Epithelial cell of umbilical artery (primary cell): ENCODE data around the gene DNMT1. TPM values are rescaled to one million over a fixed set of nuclear protein-coding genes. Genes with fewer than 3 reads are reported as not detected.

Source experiments
- total RNA-seq: library from RNA; depleted of rRNA; stranded (reverse); fragments of >200 nt; gene quantifications from 2 replicates; pipeline ENCODE4 v1.2.3, GENCODE V29; 2014

DNMT1 gene
- total RNA-seq: 33.7 and 39.3 TPM in 2 replicates

GRCh38 chr19:10194500-10195198 is at the start of gene DNMT1:
TSS of gene DNMT1 (minus strand) at chr19:10194953. CDS start at chr19:10194899, 54 bp downstream.

GRCh38 chr19:10230861-10231611 is 36.3 kb upstream of the DNMT1 start, which contains the start of gene S1PR2:
TSS of gene S1PR2 (minus strand) at chr19:10231331. CDS start at chr19:10224905, 6,426 bp downstream.

DNA sequence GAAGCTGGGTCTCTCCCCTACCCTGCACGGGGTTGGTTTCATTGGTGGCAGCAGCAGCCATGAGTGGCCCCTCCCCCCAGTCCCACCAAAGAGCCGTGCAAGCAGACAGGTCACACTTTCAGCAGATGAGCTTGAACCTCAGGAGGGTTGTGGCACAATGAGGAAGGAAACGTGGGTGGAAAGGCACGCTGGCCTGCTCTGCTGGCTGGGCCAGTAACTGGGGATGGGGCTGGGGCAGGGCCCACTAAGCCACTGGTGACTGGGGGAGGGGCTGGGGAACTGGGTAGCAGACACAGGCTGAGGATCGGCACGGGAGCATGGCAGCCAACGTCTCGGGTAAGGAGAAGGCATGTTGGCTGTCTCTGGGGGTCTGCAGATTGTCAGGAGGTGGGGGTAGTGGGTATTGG is 83.3 kb downstream of the DNMT1 start, which contains the start of gene P2RY11:
P2RY11 (plus strand) TSS at position 289 of the 407 bp plus-strand sequence; CDS start at position 318, 29 bp downstream.

DNA sequence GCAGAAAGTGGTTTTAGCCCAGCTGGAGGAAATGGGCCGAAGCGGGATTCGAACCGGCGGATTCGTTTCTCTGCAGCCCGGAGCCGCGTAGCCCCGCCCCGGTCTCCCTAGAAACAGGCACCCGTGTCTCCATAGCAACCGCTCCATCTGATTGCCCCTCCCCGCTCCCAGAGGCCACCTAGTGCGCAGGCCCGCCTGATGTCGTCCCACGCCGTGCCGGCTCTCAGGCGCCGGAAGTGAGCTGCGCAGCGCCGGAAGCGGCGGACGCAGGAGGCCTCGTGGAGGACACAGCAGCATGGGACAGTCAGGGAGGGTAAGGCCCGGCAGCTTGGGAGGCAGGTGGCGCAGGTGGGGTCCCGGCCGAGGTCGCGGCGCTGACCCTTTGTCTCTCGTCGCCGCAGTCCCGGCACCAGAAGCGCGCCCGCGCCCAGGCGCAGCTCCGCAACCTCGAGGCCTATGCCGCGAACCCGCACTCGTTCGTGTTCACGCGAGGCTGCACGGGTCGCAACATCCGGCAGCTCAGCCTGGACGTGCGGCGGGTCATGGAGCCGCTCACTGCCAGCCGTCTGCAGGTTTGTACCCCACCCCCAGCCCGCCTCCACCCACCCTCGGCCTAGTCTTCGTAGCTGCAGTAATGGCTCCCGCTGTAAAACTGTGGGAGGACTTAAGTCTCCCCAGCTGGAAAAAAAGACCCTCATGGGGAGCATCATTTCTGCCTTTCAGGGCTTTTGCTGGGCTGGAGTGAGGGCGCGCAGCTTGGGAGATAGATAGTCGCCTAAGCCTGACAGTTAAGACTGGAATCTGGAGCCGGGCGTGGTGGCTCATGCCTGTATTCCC is 88.4 kb downstream of the DNMT1 start, which contains the start of gene PPAN:
PPAN (plus strand) TSS at position 263 of the 837 bp plus-strand sequence; CDS start at position 296, 33 bp downstream.

DNA sequence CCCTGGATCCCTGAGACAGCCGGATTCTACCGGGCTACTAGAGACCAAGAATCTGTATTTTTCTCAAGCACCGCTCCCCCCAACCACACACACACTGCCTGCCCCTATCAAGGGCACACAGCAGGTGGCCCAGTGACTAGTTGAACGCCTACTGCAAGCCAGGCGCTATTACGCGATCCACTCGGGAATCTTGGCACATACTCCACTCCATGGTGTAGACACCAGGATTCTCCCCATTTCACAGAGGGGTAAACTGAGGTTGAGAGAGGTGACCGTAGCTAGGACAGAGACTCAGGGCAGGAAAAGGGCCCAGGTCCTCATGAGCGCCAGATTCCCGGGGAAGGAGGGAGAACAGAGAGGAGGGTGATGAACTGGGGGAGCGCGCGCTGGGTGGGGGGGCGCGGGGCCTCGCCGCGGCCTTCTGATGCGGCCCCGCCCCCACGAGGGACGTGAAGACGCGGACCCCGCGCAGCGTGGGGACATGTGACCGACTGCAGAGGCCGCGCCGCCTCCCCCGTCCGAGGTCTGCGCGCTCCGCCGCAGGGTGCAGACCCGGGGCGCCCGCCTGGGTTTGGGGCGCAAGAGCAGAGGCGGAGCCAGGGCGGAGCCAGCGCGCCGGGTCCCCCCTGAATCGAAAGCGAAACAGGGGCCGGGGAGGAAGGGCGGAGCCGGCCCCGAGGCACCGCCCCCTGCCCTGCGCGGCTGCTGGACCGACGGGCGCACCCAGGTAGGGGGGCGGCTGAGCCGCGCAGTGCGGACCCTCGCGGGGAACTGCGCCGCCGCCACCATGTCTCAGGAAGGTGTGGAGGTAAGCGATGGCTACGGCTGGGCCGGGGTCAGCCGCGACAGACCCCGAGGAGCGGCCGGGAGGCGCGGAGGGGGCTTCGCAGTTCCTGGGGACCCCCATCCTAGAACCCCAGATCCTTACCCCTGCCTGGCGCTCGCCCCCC is 108.8 kb downstream of the DNMT1 start, which contains the start of gene SHFL:
SHFL (plus strand) TSS at position 677 of the 950 bp plus-strand sequence; CDS start at position 788, 111 bp downstream.

Other genes starting within 250 kb of the DNMT1 start
- under 0.01 TPM in 2 replicates for gene COL5A3, start 184.4 kb downstream of the DNMT1 start, total RNA-seq
- gene RDH8, start 181.5 kb downstream of the DNMT1 start, total RNA-seq: not detected in 2 replicates
- 15.9 and 45.0 TPM in 2 replicates for gene SHFL, start 108.6 kb downstream of the DNMT1 start, total RNA-seq
- under 0.01 TPM in 1 of 2 replicates, not detected in the other for gene ANGPTL6, start 92.3 kb downstream of the DNMT1 start, total RNA-seq
- 35.7 and 43.9 TPM in 2 replicates for gene PPAN, start 88.6 kb downstream of the DNMT1 start, total RNA-seq
- gene P2RY11, start 83.3 kb downstream of the DNMT1 start, total RNA-seq: 2.0 and 2.9 TPM in 2 replicates
- 354 and 514 TPM in 2 replicates for gene EIF3G, start 75.1 kb downstream of the DNMT1 start, total RNA-seq
- 0.61 and 0.65 TPM in 2 replicates for gene S1PR2, start 36.4 kb upstream of the DNMT1 start, total RNA-seq
- 22.0 and 29.9 TPM in 2 replicates for gene MRPL4, start 57.3 kb upstream of the DNMT1 start, total RNA-seq
- gene ICAM1, start 76.2 kb upstream of the DNMT1 start, total RNA-seq: 7.1 and 22.9 TPM in 2 replicates
- 0.65 and 1.4 TPM in 2 replicates for gene ICAM4, start 92.0 kb upstream of the DNMT1 start, total RNA-seq
- gene ICAM5, start 95.0 kb upstream of the DNMT1 start, total RNA-seq: under 0.01 and 0.76 TPM in 2 replicates
- under 0.01 and 0.15 TPM in 2 replicates for gene ZGLP1, start 114.9 kb upstream of the DNMT1 start, total RNA-seq
- gene FDX2, start 121.1 kb upstream of the DNMT1 start, total RNA-seq: 11.0 and 15.7 TPM in 2 replicates
- gene RAVER1, start 138.6 kb upstream of the DNMT1 start, total RNA-seq: 7.1 and 7.4 TPM in 2 replicates
- 11.7 and 16.6 TPM in 2 replicates for gene ICAM3, start 144.7 kb upstream of the DNMT1 start, total RNA-seq
- 59.1 and 82.8 TPM in 2 replicates for gene TYK2, start 185.6 kb upstream of the DNMT1 start, total RNA-seq
- gene CDC37, start 208.6 kb upstream of the DNMT1 start, total RNA-seq: 309 and 362 TPM in 2 replicates
- gene PDE4A, start 225.6 kb upstream of the DNMT1 start, total RNA-seq: 1.6 and 1.7 TPM in 2 replicates